ENCODE results near the gene LRRTM4. TPM values are rescaled to one million over a fixed set of nuclear protein-coding genes. Genes with fewer than 3 reads are reported as not detected.

LRRTM4 gene
- total and polyA plus RNA-seq, 2 experiments from 2014 or later: 0.44 to 6.5 TPM

DNA sequence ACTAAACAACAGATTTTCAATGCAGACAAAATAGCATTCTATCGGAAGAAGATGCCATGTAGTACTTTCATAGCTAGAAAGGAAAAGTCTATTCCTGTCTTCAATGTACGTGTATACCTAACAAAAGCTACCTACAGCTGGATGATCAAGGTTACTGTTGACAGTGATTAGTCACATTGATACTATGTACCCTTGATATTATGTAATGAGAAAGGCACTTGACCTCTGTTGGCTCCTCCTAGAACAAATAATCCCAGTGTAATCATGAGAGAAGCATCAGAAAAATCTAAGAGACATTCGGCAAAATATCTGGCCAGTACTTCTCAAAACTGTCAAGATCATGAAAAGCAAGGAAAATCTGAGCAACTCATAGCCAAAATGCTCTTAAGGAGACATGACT lies 44.4 kb upstream of the LRRTM4 start:
- 70% methylated on average over 3 of the region's 3 CpGs for WGBS (ENCODE audit: low lambda C conversion rate, missing lambda C conversion rate)
- no peaks in the 10 kb centered on the region for H3K79me2 ChIP-seq
- H3K9me2 ChIP-seq (replicated peaks; ENCODE audit: insufficient read depth): no peaks in the 10 kb centered on the region
- TF ChIP-seq, protein P1, sequence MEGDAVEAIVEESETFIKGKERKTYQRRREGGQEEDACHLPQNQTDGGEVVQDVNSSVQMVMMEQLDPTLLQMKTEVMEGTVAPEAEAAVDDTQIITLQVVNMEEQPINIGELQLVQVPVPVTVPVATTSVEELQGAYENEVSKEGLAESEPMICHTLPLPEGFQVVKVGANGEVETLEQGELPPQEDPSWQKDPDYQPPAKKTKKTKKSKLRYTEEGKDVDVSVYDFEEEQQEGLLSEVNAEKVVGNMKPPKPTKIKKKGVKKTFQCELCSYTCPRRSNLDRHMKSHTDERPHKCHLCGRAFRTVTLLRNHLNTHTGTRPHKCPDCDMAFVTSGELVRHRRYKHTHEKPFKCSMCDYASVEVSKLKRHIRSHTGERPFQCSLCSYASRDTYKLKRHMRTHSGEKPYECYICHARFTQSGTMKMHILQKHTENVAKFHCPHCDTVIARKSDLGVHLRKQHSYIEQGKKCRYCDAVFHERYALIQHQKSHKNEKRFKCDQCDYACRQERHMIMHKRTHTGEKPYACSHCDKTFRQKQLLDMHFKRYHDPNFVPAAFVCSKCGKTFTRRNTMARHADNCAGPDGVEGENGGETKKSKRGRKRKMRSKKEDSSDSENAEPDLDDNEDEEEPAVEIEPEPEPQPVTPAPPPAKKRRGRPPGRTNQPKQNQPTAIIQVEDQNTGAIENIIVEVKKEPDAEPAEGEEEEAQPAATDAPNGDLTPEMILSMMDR (IDR thresholded peaks at IDR 0.05; ENCODE audit: poor library complexity): no peak
- TF ChIP-seq EZH2phosphoT487 (IDR thresholded peaks at IDR 0.05; ENCODE audit: low read depth, severe bottlenecking, unreplicated experiment) (no peak), EZH2 (IDR thresholded peaks at IDR 0.05; ENCODE audit: borderline replicate concordance) (no peak)
- no peak overlapping the region for H3K4me3 ChIP-seq
- H4K20me1 ChIP-seq (ENCODE audit: insufficient read depth, poor library complexity, severe bottlenecking): no peaks in the 10 kb centered on the region
- H3K36me3 ChIP-seq (replicated peaks; ENCODE audit: insufficient read depth, low read depth): no peaks in the 10 kb centered on the region
- peak overlapping the region; percentile 16 for H3K4me2 ChIP-seq
- no peaks in the 10 kb centered on the region for H3K9me3 ChIP-seq (ENCODE audit: low read depth)
- H2AFZ ChIP-seq: no peak overlapping the region
- no peaks in the 10 kb centered on the region for H3K27me3 ChIP-seq
- peak; percentile 8 for DNase-seq (ENCODE audit: low spot score)
- H3K4me1 ChIP-seq (ENCODE audit: insufficient read depth): peaks cover 11% of the 10 kb centered on the region
- H3K27ac ChIP-seq: no peak overlapping the region

DNA sequence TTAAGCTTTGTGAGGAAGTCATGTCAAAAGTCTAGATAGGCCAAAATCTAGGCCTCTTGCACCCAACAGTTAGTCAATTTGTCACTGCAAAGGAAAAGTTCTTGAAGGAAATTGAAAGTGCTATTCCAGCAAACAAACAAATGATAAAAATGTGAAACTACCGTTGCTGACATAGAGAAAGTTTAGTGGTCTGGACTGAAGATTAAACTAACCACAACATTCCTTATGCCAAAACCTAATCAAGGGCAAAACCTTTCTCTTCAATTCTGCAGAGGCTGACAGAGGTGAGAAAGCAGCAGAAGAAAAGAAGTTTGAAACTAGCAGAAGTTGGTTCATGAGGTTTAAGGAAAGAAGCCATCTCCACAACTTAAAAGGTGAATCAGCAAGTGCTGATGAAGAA lies 44.0 kb upstream of the LRRTM4 start:
- H3K4me1 ChIP-seq (ENCODE audit: insufficient read depth): peaks cover 11% of the 10 kb centered on the region
- no peak overlapping the region for H2AFZ ChIP-seq
- no peak for TF ChIP-seq EZH2 (IDR thresholded peaks at IDR 0.05; ENCODE audit: borderline replicate concordance)
- TF ChIP-seq EZH2phosphoT487 (IDR thresholded peaks at IDR 0.05; ENCODE audit: low read depth, severe bottlenecking, unreplicated experiment): no peak
- TF ChIP-seq, protein P1 (IDR thresholded peaks at IDR 0.05; ENCODE audit: poor library complexity): no peak
- no peak overlapping the region for H3K4me3 ChIP-seq
- no peak for DNase-seq (ENCODE audit: low spot score)
- no peaks in the 10 kb centered on the region for H4K20me1 ChIP-seq (ENCODE audit: insufficient read depth, poor library complexity, severe bottlenecking)
- no peak overlapping the region for H3K27ac ChIP-seq
- H3K9me2 ChIP-seq (replicated peaks; ENCODE audit: insufficient read depth): no peaks in the 10 kb centered on the region
- no peaks in the 10 kb centered on the region for H3K27me3 ChIP-seq
- no peaks in the 10 kb centered on the region for H3K79me2 ChIP-seq
- H3K4me2 ChIP-seq: peak overlapping the region; percentile 16
- no peaks in the 10 kb centered on the region for H3K9me3 ChIP-seq (ENCODE audit: low read depth)
- no peaks in the 10 kb centered on the region for H3K36me3 ChIP-seq (replicated peaks; ENCODE audit: insufficient read depth, low read depth)
- 4% methylated on average over 1 of the region's 1 CpG for WGBS (ENCODE audit: low lambda C conversion rate, missing lambda C conversion rate)

DNA sequence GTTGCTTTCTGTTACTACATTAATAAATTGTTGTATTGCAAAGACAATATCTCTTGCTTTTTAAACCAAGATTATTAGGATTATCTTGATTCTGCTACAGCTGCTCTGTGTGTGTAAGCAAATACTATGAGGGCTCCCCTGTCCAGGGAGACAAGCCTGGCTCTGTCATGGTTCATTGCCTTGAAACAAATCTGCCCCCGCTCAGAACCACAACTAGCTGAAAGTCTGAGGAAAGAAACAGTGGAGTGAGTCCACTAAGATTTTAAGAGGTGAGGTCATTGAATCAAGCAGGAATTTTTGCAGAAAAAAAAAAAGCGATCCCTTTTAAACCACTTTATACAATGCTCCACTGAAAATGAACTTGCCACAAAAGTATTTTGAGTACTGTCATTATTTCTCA lies 30.8 kb upstream of the LRRTM4 start:
- Histone ChIP-seq H3K9me2 (replicated peaks; ENCODE audit: insufficient read depth) (no peaks in the 10 kb centered on the region), H3K4me1 (ENCODE audit: insufficient read depth) (peaks cover 3% of the 10 kb centered on the region), H3K27me3 (no peaks in the 10 kb centered on the region), H3K36me3 (replicated peaks; ENCODE audit: insufficient read depth, low read depth) (no peaks in the 10 kb centered on the region), H4K20me1 (ENCODE audit: insufficient read depth, poor library complexity, severe bottlenecking) (no peaks in the 10 kb centered on the region), H2AFZ (no peak overlapping the region), H3K9me3 (ENCODE audit: low read depth) (no peaks in the 10 kb centered on the region), H3K27ac (no peak overlapping the region), H3K4me3 (no peak overlapping the region), H3K79me2 (no peaks in the 10 kb centered on the region), H3K4me2 (no peak overlapping the region)
- DNase-seq (ENCODE audit: low spot score): no peak
- TF ChIP-seq EZH2 (IDR thresholded peaks at IDR 0.05; ENCODE audit: borderline replicate concordance) (no peak), EZH2phosphoT487 (IDR thresholded peaks at IDR 0.05; ENCODE audit: low read depth, severe bottlenecking, unreplicated experiment) (no peak)
- TF ChIP-seq, protein P1 (IDR thresholded peaks at IDR 0.05; ENCODE audit: poor library complexity): no peak
- 92% methylated on average over 2 of the region's 2 CpGs for WGBS (ENCODE audit: low lambda C conversion rate, missing lambda C conversion rate)

DNA sequence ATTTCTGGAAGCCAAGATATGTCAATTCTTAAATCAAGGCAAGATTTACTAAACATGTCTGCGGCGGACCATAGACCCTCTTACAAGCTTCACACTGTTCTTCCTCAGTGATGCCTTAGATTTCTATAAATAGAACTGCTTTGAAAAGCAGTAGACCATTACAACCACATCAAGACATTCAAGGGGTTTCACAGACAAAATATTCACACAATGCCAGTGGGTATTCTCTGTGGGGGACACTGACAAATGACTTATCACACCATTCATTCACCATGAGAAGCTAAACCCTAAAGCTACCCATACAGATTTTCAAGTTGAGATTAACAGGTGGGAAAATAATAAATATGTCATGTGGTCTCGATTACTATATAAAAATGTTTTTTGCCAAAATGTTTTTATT lies 15.9 kb upstream of the LRRTM4 start:
- Histone ChIP-seq H3K9me2 (replicated peaks; ENCODE audit: insufficient read depth) (no peaks in the 10 kb centered on the region), H3K27ac (no peak overlapping the region), H3K79me2 (no peaks in the 10 kb centered on the region), H3K27me3 (no peaks in the 10 kb centered on the region), H3K9me3 (ENCODE audit: low read depth) (no peaks in the 10 kb centered on the region), H3K4me2 (no peak overlapping the region), H4K20me1 (ENCODE audit: insufficient read depth, poor library complexity, severe bottlenecking) (no peaks in the 10 kb centered on the region), H2AFZ (no peak overlapping the region), H3K4me3 (no peak overlapping the region), H3K4me1 (ENCODE audit: insufficient read depth) (no peaks in the 10 kb centered on the region), H3K36me3 (replicated peaks; ENCODE audit: insufficient read depth, low read depth) (no peaks in the 10 kb centered on the region)
- no peak for DNase-seq (ENCODE audit: low spot score)
- TF ChIP-seq EZH2 (IDR thresholded peaks at IDR 0.05; ENCODE audit: borderline replicate concordance): no peak
- TF ChIP-seq, protein P1 (IDR thresholded peaks at IDR 0.05; ENCODE audit: poor library complexity): no peak
- no peak for TF ChIP-seq EZH2phosphoT487 (IDR thresholded peaks at IDR 0.05; ENCODE audit: low read depth, severe bottlenecking, unreplicated experiment)
- WGBS (ENCODE audit: low lambda C conversion rate, missing lambda C conversion rate): 96% methylated on average over 3 of the region's 3 CpGs

All from hepatocyte (in vitro differentiated cells).